Right ventricle myocardium inferior (tissue), 1 donor: ENCODE results near the gene OSTN. TPM values are rescaled to one million over a fixed set of nuclear protein-coding genes. Genes with fewer than 3 reads are reported as not detected.
A peak's percentile ranks its signal among the peaks of the same experiment; 100 is the strongest.
"Not testable (repeated sequence)": the region's sequence is repeated elsewhere in the genome, so short reads cannot be mapped to it uniquely, and the experiment has no call there.

Experiments
- ATAC-seq: fragments of 200-7000 bp; cut with Tn5 transposase; one replicate; pipeline ENCODE4 v1.9.1; 2020; ENCODE audit warnings: mild to moderate bottlenecking, moderate library complexity
- DNase-seq: peaks from one replicate; pipeline ENCODE4 v3.0.0; 2021; ENCODE audit errors: missing footprints
- intact Hi-C: fragments of 100-400 bp; cut with DNase I; formaldehyde crosslinking; loops from one replicate; pipeline ENCODE4 v1.11.0; 2022
- long read RNA-seq: library from polyadenylated mRNA; unstranded; transcript quantifications from one replicate; pipeline ENCODE4 v2.0.0, GENCODE V29; 2021
- total RNA-seq: library from RNA; stranded (reverse); fragmentation: NEBNext Ultra II Directional; extraction: Animal tissue kit (Norgen Biotek cat#: 25700); gene quantifications from one replicate; pipeline ENCODE4 v1.2.1, GENCODE V29; 2021
- donor health status: DM: no; HTN: yes; CAD: no; lungs with severe emphysema.

The OSTN gene
- total RNA-seq = 0.11 TPM
- long read RNA-seq = 0 reads

- ATAC-seq (no peak), DNase-seq (no peak)
- intact Hi-C loops = no loop called here
These were observed at the start of gene OSTN for GRCh38 chr3:191198932-191199331. Gene OSTN (plus strand): TSS chr3:191199241. CDS start chr3:191212533, 13,292 bp downstream.

- DNase-seq = no peak
- intact Hi-C loops = no loop called here
- no peak for ATAC-seq
These were observed 47.4 kb upstream of the OSTN start for GRCh38 chr3:191151653-191152052.

GRCh38 chr3:191154827-191155226, 44.2 kb upstream of the OSTN start:
- intact Hi-C loops = no loop called here
- no peak for DNase-seq
- no peak for ATAC-seq

GRCh38 chr3:191158247-191158646, 40.8 kb upstream of the OSTN start:
- ATAC-seq = no peak
- DNase-seq = no peak
- intact Hi-C loops = no loop called here

- no peak for ATAC-seq
These were observed 40.2 kb upstream of the OSTN start for GRCh38 chr3:191158815-191159214.

GRCh38 chr3:191165802-191166201, 33.2 kb upstream of the OSTN start:
- DNase-seq (no peak), ATAC-seq (no peak)
- intact Hi-C loops = no loop called here

More at GRCh38 chr3:191158815-191159214, 40.2 kb upstream of the OSTN start:
- intact Hi-C loops = no loop called here
- DNase-seq = no peak

- DNase-seq (no peak), ATAC-seq (no peak)
- intact Hi-C loops = no loop called here
These were observed 32.7 kb upstream of the OSTN start for GRCh38 chr3:191166368-191166767.

GRCh38 chr3:191169566-191169965, 29.5 kb upstream of the OSTN start:
- DNase-seq (no peak), ATAC-seq (no peak)
- intact Hi-C loops = no loop called here

- intact Hi-C loops = no loop called here
- ATAC-seq (peak; percentile 16), DNase-seq (no peak)
These were observed 28.9 kb upstream of the OSTN start for GRCh38 chr3:191170097-191170496.

GRCh38 chr3:191175102-191175501, 23.9 kb upstream of the OSTN start:
- intact Hi-C loops = no loop called here

GRCh38 chr3:191176038-191176785, 22.8 kb upstream of the OSTN start:
- no peak for DNase-seq
- ATAC-seq = no peak
- intact Hi-C loops = no loop called here

More at GRCh38 chr3:191175102-191175501, 23.9 kb upstream of the OSTN start:
- ATAC-seq (no peak), DNase-seq (no peak)

GRCh38 chr3:191185382-191185781, 13.7 kb upstream of the OSTN start:
- intact Hi-C loops, ATAC-seq, DNase-seq: not testable (repeated sequence)

- DNase-seq, ATAC-seq, intact Hi-C loops: not testable (repeated sequence)
These were observed 10.8 kb upstream of the OSTN start for GRCh38 chr3:191188246-191188645.

GRCh38 chr3:191192270-191192669, 6.8 kb upstream of the OSTN start:
- ATAC-seq, DNase-seq, intact Hi-C loops: not testable (repeated sequence)

GRCh38 chr3:191192941-191193340, 6.1 kb upstream of the OSTN start:
- intact Hi-C loops = no loop called here
- DNase-seq = no peak
- no peak for ATAC-seq

- intact Hi-C loops = no loop called here
- no peak for ATAC-seq
These were observed 1.2 kb upstream of the OSTN start for GRCh38 chr3:191197761-191198306.

GRCh38 chr3:191198480-191198879, 561 bp upstream of the OSTN start:
- ATAC-seq (no peak), DNase-seq (no peak)
- intact Hi-C loops = no loop called here

More at GRCh38 chr3:191197761-191198306, 1.2 kb upstream of the OSTN start:
- DNase-seq = no peak

GRCh38 chr3:191210032-191210431, 11.0 kb downstream of the OSTN start:
- no peak for ATAC-seq
- DNase-seq = no peak
- intact Hi-C loops = no loop called here

- ATAC-seq (no peak), DNase-seq (no peak)
- intact Hi-C loops = no loop called here
These were observed 17.5 kb downstream of the OSTN start for GRCh38 chr3:191216510-191216909.

GRCh38 chr3:191217301-191217700, 18.3 kb downstream of the OSTN start:
- DNase-seq (no peak), ATAC-seq (no peak)
- intact Hi-C loops = no loop called here
